Neural progenitor cell (in vitro differentiated cells): ENCODE measurements around the gene YWHAB. TPM values are rescaled to one million over a fixed set of nuclear protein-coding genes. Genes with fewer than 3 reads are reported as not detected.

Experiments used
- DNase-seq: peaks from one replicate; pipeline ENCODE4 v3.0.0-alpha.2; 2016; ENCODE audit warnings: low spot score
- H2AFZ ChIP-seq: fragments of 200-600 bp; sonication (generic); replicated peaks from 2 replicates; pipeline ENCODE4 v1.6.1; 2016; ENCODE audit warnings: antibody characterized with exemption
- H3F3A ChIP-seq: fragments of 200-600 bp; sonication (generic); 2 replicates; pipeline ENCODE4 v1.6.1; 2016; ENCODE audit warnings: antibody characterized with exemption, low read depth
- H3K27ac ChIP-seq: fragments of 200-600 bp; sonication (generic); 2 replicates; pipeline ENCODE4 v1.5.1; 2016; ENCODE audit warnings: mild to moderate bottlenecking
- H3K27me3 ChIP-seq: fragments of 200-600 bp; sonication (generic); 2 replicates; pipeline ENCODE4 v1.6.1; 2016; ENCODE audit warnings: mild to moderate bottlenecking, moderate library complexity
- H3K36me3 ChIP-seq: fragments of 200-600 bp; sonication (generic); 2 replicates; pipeline ENCODE4 v1.5.1; 2016
- H3K4me1 ChIP-seq: fragments of 200-600 bp; sonication (generic); 2 replicates; pipeline ENCODE4 v1.6.1; 2016; ENCODE audit warnings: mixed run types
- H3K4me2 ChIP-seq: fragments of 200-600 bp; sonication (generic); 2 replicates; pipeline ENCODE4 v1.6.1; 2016
- H3K4me3 ChIP-seq: fragments of 200-600 bp; sonication (generic); 2 replicates; pipeline ENCODE4 v1.5.1; 2016
- H3K79me2 ChIP-seq: fragments of 200-600 bp; sonication (generic); 2 replicates; pipeline ENCODE4 v1.6.1; 2016; ENCODE audit warnings: low read depth
- H3K9ac ChIP-seq: fragments of 200-600 bp; sonication (generic); 2 replicates; pipeline ENCODE4 v1.6.1; 2016
- H3K9me3 ChIP-seq: fragments of 200-600 bp; sonication (generic); 2 replicates; pipeline ENCODE4 v1.5.1; 2016; ENCODE audit warnings: low read depth
- H4K20me1 ChIP-seq: fragments of 200-600 bp; sonication (generic); 2 replicates; pipeline ENCODE4 v1.6.1; 2016; ENCODE audit warnings: low read depth
- H3K27ac Mint-ChIP-seq: 3 replicates; pipeline ENCODE4 v1.8.0; 2021; ENCODE audit warnings: mixed read lengths
- H3K27me3 Mint-ChIP-seq: 2 replicates; pipeline ENCODE4 v1.8.0; 2022; ENCODE audit warnings: low read depth, mild to moderate bottlenecking, inconsistent platforms, moderate library complexity, mixed read lengths; ENCODE audit not compliant: insufficient read depth
- H3K36me3 Mint-ChIP-seq: 3 replicates; pipeline ENCODE4 v1.8.0; 2021; ENCODE audit warnings: mixed read lengths
- H3K4me1 Mint-ChIP-seq: 3 replicates; pipeline ENCODE4 v1.8.0; 2021; ENCODE audit warnings: mixed read lengths
- H3K4me3 Mint-ChIP-seq: 3 replicates; pipeline ENCODE4 v1.8.0; 2021; ENCODE audit warnings: mild to moderate bottlenecking, moderate library complexity, mixed read lengths
- H3K9me3 Mint-ChIP-seq: 3 replicates; pipeline ENCODE4 v1.8.0; 2020; ENCODE audit warnings: mixed read lengths
- EZH2 ChIP-seq: fragments of 200-600 bp; sonication (generic); IDR thresholded peaks from 2 replicates; pipeline ENCODE4 v1.6.1; 2017; ENCODE audit warnings: antibody characterized with exemption, mild to moderate bottlenecking, moderate library complexity
- EZH2phosphoT487 ChIP-seq: fragments of 200-600 bp; sonication (generic); IDR thresholded peaks from 2 replicates; pipeline ENCODE4 v1.6.1; 2017; ENCODE audit warnings: antibody characterized with exemption
- total RNA-seq: library from RNA; depleted of rRNA; stranded (reverse); fragments of >200 nt; gene quantifications from 2 replicates; pipeline ENCODE4 v1.2.3, GENCODE V29; 2015; ENCODE audit warnings: low replicate concordance
- TF ChIP-seq, protein P1 (sequence below): fragments of 200-600 bp; sonication (generic); IDR thresholded peaks from 2 replicates; pipeline ENCODE4 v1.5.1; 2017; ENCODE audit warnings: antibody characterized with exemption, mild to moderate bottlenecking

Gene YWHAB
- total RNA-seq, 1 donor from 2014 or later: 107 TPM

- H3F3A ChIP-seq: peaks cover 42% of the 10 kb centered on the region
- H3K9ac ChIP-seq: no peak within 1 kb of the TSS
- no peaks in the 10 kb centered on the region for H3K27me3 ChIP-seq
- H3K4me1 ChIP-seq: peaks cover 8% of the 10 kb centered on the region
- H2AFZ ChIP-seq: peak within 1 kb of the TSS; percentile 59
- H3K4me1 Mint-ChIP-seq: peaks cover 13% of the 10 kb centered on the region
- no peak within 1 kb of the TSS for H3K27ac ChIP-seq
- peak within 1 kb of the TSS; percentile 91 for H3K4me3 ChIP-seq
- TF ChIP-seq EZH2phosphoT487 (no peak), EZH2 (no peak)
- TF ChIP-seq, protein P1, sequence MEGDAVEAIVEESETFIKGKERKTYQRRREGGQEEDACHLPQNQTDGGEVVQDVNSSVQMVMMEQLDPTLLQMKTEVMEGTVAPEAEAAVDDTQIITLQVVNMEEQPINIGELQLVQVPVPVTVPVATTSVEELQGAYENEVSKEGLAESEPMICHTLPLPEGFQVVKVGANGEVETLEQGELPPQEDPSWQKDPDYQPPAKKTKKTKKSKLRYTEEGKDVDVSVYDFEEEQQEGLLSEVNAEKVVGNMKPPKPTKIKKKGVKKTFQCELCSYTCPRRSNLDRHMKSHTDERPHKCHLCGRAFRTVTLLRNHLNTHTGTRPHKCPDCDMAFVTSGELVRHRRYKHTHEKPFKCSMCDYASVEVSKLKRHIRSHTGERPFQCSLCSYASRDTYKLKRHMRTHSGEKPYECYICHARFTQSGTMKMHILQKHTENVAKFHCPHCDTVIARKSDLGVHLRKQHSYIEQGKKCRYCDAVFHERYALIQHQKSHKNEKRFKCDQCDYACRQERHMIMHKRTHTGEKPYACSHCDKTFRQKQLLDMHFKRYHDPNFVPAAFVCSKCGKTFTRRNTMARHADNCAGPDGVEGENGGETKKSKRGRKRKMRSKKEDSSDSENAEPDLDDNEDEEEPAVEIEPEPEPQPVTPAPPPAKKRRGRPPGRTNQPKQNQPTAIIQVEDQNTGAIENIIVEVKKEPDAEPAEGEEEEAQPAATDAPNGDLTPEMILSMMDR: no peak
- no peaks in the 10 kb centered on the region for H3K27me3 Mint-ChIP-seq
- H3K4me2 ChIP-seq: peak within 1 kb of the TSS; percentile 92
- peak within 1 kb of the TSS; percentile 48 for H3K27ac Mint-ChIP-seq
- peak within 1 kb of the TSS; percentile 87 for H3K4me3 Mint-ChIP-seq
- H3K36me3 ChIP-seq: peaks cover 5% of the 10 kb centered on the region
- peaks cover 7% of the 10 kb centered on the region for H3K79me2 ChIP-seq
- H3K36me3 Mint-ChIP-seq: peaks cover 10% of the 10 kb centered on the region
- no peaks in the 10 kb centered on the region for H3K9me3 Mint-ChIP-seq
- no peaks in the 10 kb centered on the region for H3K9me3 ChIP-seq
- peaks cover 24% of the 10 kb centered on the region for H4K20me1 ChIP-seq
- DNase-seq: peak; percentile 80
Measured at GRCh38 chr20:44909872-44910689, 24.6 kb downstream of the YWHAB start, which contains the start of gene PABPC1L. TSS of gene PABPC1L (plus strand) at chr20:44910060. CDS start at chr20:44910144, 84 bp downstream.

DNA sequence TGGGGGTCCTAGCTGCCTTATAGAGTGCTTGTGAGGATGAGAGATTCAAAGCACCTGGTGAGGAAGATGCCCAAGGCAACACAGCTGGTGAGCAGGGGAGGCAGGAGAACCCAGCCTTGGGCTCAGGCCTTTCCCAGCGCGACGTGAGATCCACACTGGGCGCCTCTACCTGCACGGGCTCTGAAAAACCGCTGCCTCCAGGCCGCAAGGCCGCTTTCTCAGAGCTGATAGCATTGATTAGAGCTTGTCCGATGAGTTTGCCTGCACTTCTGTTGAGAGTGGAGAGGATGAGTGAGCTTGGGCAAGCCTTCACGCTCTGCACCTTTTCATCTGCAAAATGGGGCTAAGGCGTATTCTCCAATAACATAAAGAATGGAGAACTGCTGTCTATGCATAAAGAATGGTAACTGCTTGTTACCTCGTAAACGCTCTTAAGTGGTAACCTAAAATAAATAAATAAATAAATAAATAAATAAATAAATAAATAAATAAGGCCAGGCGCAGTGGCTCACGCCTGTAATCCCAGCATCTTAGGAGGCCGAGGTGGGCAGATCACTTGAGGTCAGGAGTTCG lies 25.3 kb downstream of the YWHAB start:
- Histone ChIP-seq H3K27ac (no peak overlapping the region), H4K20me1 (peaks cover 22% of the 10 kb centered on the region), H3F3A (peaks cover 40% of the 10 kb centered on the region), H3K9ac (no peak overlapping the region), H3K9me3 (no peaks in the 10 kb centered on the region), H3K36me3 (peaks cover 5% of the 10 kb centered on the region), H3K79me2 (peaks cover 7% of the 10 kb centered on the region), H3K4me2 (peak overlapping the region; percentile 92), H3K4me1 (peaks cover 8% of the 10 kb centered on the region), H3K27me3 (no peaks in the 10 kb centered on the region), H2AFZ (peak overlapping the region; percentile 59), H3K4me3 (peak overlapping the region; percentile 91)
- peak; percentile 31 for DNase-seq
- peaks cover 8% of the 10 kb centered on the region for H3K36me3 Mint-ChIP-seq
- H3K4me1 Mint-ChIP-seq: peaks cover 13% of the 10 kb centered on the region
- TF ChIP-seq EZH2phosphoT487 (no peak), EZH2 (no peak)
- TF ChIP-seq, protein P1: no peak
- no peak overlapping the region for H3K27ac Mint-ChIP-seq
- H3K27me3 Mint-ChIP-seq: no peaks in the 10 kb centered on the region
- H3K9me3 Mint-ChIP-seq: no peaks in the 10 kb centered on the region
- H3K4me3 Mint-ChIP-seq: peak overlapping the region; percentile 87

- Histone ChIP-seq H3K36me3 (peaks cover 5% of the 10 kb centered on the region), H3K27ac (no peak overlapping the region), H3K4me1 (peaks cover 8% of the 10 kb centered on the region), H2AFZ (peak overlapping the region; percentile 22), H3K27me3 (no peaks in the 10 kb centered on the region), H3K9ac (no peak overlapping the region), H3K79me2 (peaks cover 7% of the 10 kb centered on the region), H3K9me3 (no peaks in the 10 kb centered on the region), H3K4me3 (peak overlapping the region; percentile 91), H3F3A (peaks cover 42% of the 10 kb centered on the region), H3K4me2 (peak overlapping the region; percentile 92), H4K20me1 (peaks cover 22% of the 10 kb centered on the region)
- TF ChIP-seq EZH2: no peak
- no peak for TF ChIP-seq EZH2phosphoT487
- TF ChIP-seq, protein P1: peak; percentile 77
- H3K27me3 Mint-ChIP-seq: no peaks in the 10 kb centered on the region
- H3K36me3 Mint-ChIP-seq: peaks cover 8% of the 10 kb centered on the region
- no peak overlapping the region for H3K27ac Mint-ChIP-seq
- peaks cover 13% of the 10 kb centered on the region for H3K4me1 Mint-ChIP-seq
- no peaks in the 10 kb centered on the region for H3K9me3 Mint-ChIP-seq
- DNase-seq: peak; percentile 88
- H3K4me3 Mint-ChIP-seq: peak overlapping the region; percentile 71
Measured at GRCh38 chr20:44911264-44911921, 25.9 kb downstream of the YWHAB start.
